HCT116 (cell line): ENCODE results near the gene CRTC1. TPM values are rescaled to one million over a fixed set of nuclear protein-coding genes. Genes with fewer than 3 reads are reported as not detected.

Experiments
- ATAC-seq: fragments of 200-7000 bp; cut with Tn5 transposase; 2 replicates; pipeline ENCODE4 v1.9.1; 2020; ENCODE audit warnings: mild to moderate bottlenecking, moderate library complexity
- BruUV-seq: library from RNA; stranded (reverse); fragments of 400-500 nt; replicated peaks from 2 replicates; lab custom pipeline; 2021; lab: Mats Ljungman, UMichigan
- CTCF ChIA-PET: fragments of 300-600 bp; sonication (Branson Sonifier 250); formaldehyde crosslinking; loops from one replicate; lab custom pipeline; 2021; ENCODE audit warnings: antibody characterized with exemption; lab: Charles Lee
- POLR2A ChIA-PET: fragments of 300-600, 350-600 bp; sonication (Branson Sonifier 250); formaldehyde crosslinking; loops from one replicate; lab custom pipeline; 2021; ENCODE audit warnings: antibody characterized with exemption; lab: Charles Lee
- RAD21 ChIA-PET, 2 experiments: fragments of 300-600 bp; sonication (Branson Sonifier 250); formaldehyde crosslinking; loops; one replicate each; lab custom pipeline; 2023; ENCODE audit warnings: low total read pairs in 2 of 2; ENCODE audit not compliant: uncharacterized antibody in 2 of 2, unreplicated experiment in 2 of 2, low non-redundant PET in 1 of 2; lab: Charles Lee
- DNase-seq: peaks from one replicate; pipeline ENCODE4 v3.0.0-alpha.2; 2010; ENCODE audit warnings: low read depth, low spot score
- H2AFZ ChIP-seq: fragments of 200-600 bp; shearing (Covaris generic), sonication (generic); 2 replicates; pipeline ENCODE4 v1.6.1; 2017; ENCODE audit warnings: low read depth, mixed run types, mixed read lengths, antibody characterized with exemption, low read length; ENCODE audit not compliant: poor library complexity, severe bottlenecking
- H3K27ac ChIP-seq: 2 replicates; pipeline ENCODE4 v1.5.1; 2012; ENCODE audit warnings: low read depth, low read length
- H3K27me3 ChIP-seq: fragments of 200-600 bp; sonication (generic); 2 replicates; pipeline ENCODE4 v1.6.1; 2016; ENCODE audit warnings: mixed run types, low read length, mixed read lengths; ENCODE audit not compliant: insufficient read depth
- H3K36me3 ChIP-seq, 2 experiments: fragments of 200-500 bp in 1 of 2; fragments of 200-600 bp in 1 of 2; sonication (Bioruptor generic) in 1 of 2; sonication (generic) in 1 of 2; 2 replicates each; pipeline versions ENCODE4 v1.5.1 to v1.6.1; 2014 to 2016; ENCODE audit warnings: low read length in 2 of 2, inconsistent platforms in 1 of 2, mixed read lengths in 1 of 2, mixed run types in 1 of 2; ENCODE audit not compliant: insufficient read depth in 2 of 2, control insufficient read depth in 1 of 2
- H3K4me1 ChIP-seq, 2 experiments: fragments of 200-600 bp in 1 of 2; sonication (generic) in 1 of 2; 2 replicates each; pipeline versions ENCODE4 v1.5.1 to v1.6.1; 2012 to 2017; ENCODE audit warnings: low read length in 2 of 2, inconsistent platforms in 1 of 2, mild to moderate bottlenecking in 1 of 2, mixed read lengths in 1 of 2, mixed run types in 1 of 2, moderate library complexity in 1 of 2; ENCODE audit not compliant: insufficient read depth in 2 of 2, control insufficient read depth in 1 of 2
- H3K4me2 ChIP-seq: fragments of 200-600 bp; sonication (generic); 2 replicates; pipeline ENCODE4 v1.6.1; 2017; ENCODE audit warnings: mixed run types, low read length, mixed read lengths
- H3K4me3 ChIP-seq, 2 experiments: fragments of 200-600 bp in 1 of 2; sonication (generic) in 1 of 2; replicated peaks in 1 of 2; 2 replicates each; pipeline ENCODE4 v1.5.1; 2011 to 2016; ENCODE audit warnings: low read length in 2 of 2, control low read depth in 1 of 2, low read depth in 1 of 2, mild to moderate bottlenecking in 1 of 2, mixed read lengths in 1 of 2, mixed run types in 1 of 2
- H3K79me2 ChIP-seq: fragments of 200-600 bp; sonication (generic); 2 replicates; pipeline ENCODE4 v1.6.1; 2017; ENCODE audit warnings: mild to moderate bottlenecking, mixed run types, low read length, moderate library complexity, mixed read lengths; ENCODE audit not compliant: insufficient read depth
- H3K9ac ChIP-seq: fragments of 200-600 bp; sonication (generic); 2 replicates; pipeline ENCODE4 v1.6.1; 2016; ENCODE audit warnings: low read length, mixed read lengths
- H3K9me2 ChIP-seq: fragments of 200-600 bp; sonication (generic), shearing (Covaris generic); 2 replicates; pipeline ENCODE4 v1.6.1; 2017; ENCODE audit warnings: mixed run types, mild to moderate bottlenecking, moderate library complexity; ENCODE audit not compliant: insufficient read depth
- H3K9me3 ChIP-seq, 2 experiments: fragments of 200-500 bp in 1 of 2; fragments of 200-600 bp in 1 of 2; sonication (Bioruptor generic) in 1 of 2; sonication (generic) in 1 of 2; 2 replicates each; pipeline ENCODE4 v1.6.1; 2014 to 2017; ENCODE audit warnings: low read length in 2 of 2, mixed read lengths in 2 of 2, inconsistent platforms in 1 of 2, low read depth in 1 of 2, mild to moderate bottlenecking in 1 of 2, mixed run types in 1 of 2, moderate library complexity in 1 of 2; ENCODE audit not compliant: control insufficient read depth in 1 of 2, insufficient read depth in 1 of 2
- H4K20me1 ChIP-seq: fragments of 200-600 bp; sonication (generic), shearing (Covaris generic); 2 replicates; pipeline ENCODE4 v1.6.1; 2017; ENCODE audit warnings: mixed run types, mild to moderate bottlenecking, moderate library complexity; ENCODE audit not compliant: insufficient read depth
- POLR2A ChIP-seq: IDR thresholded peaks from 2 replicates; pipeline ENCODE4 v1.7.0; 2011; ENCODE audit warnings: borderline replicate concordance; ENCODE audit not compliant: insufficient read depth, insufficient read length; ENCODE audit errors: extremely low read depth
- POLR2AphosphoS5 ChIP-seq: IDR thresholded peaks from 2 replicates; pipeline ENCODE4 v1.6.1; 2011; ENCODE audit warnings: mild to moderate bottlenecking, low read depth, low read length, moderate library complexity
- REST ChIP-seq: IDR thresholded peaks from 2 replicates; pipeline ENCODE4 v1.6.1; 2012; ENCODE audit warnings: low read depth
- ZFX ChIP-seq: fragments of 450-650 bp; IDR thresholded peaks from 2 replicates; pipeline ENCODE4 v1.6.1; 2017
- intact Hi-C: fragments of 100-400 bp; cut with micrococcal nuclease; formaldehyde crosslinking; loops from 2 replicates; pipeline ENCODE4 v1.10.0; 2022
- total RNA-seq: library from RNA; stranded (reverse); gene quantifications from one replicate; pipeline ENCODE4 v1.2.1, GENCODE V29; 2021; ENCODE audit not compliant: unreplicated experiment
- TF ChIP-seq, protein P1 (sequence below): IDR thresholded peaks from 2 replicates; pipeline ENCODE4 v1.6.1; 2011; ENCODE audit warnings: mild to moderate bottlenecking, low read length, moderate library complexity; ENCODE audit not compliant: insufficient replicate concordance; ENCODE audit errors: extremely low read depth

Gene CRTC1
- total RNA-seq, 1 experiment from 2014 or later: 14.9 TPM

GRCh38 chr19:18746401-18747325, 63.2 kb downstream of the CRTC1 start:
- Histone ChIP-seq H3K9me3 (no peaks in the 10 kb centered on the region), H3K9ac (no peak overlapping the region), H2AFZ (no peak overlapping the region), H3K9me2 (no peaks in the 10 kb centered on the region), H3K4me3 (no peak overlapping the region), H3K4me2 (no peak overlapping the region), H3K36me3 (peaks cover 0 to 5% of the 10 kb centered on the region in 2 experiments; a peak in 1 of 4 replicates), H4K20me1 (no peaks in the 10 kb centered on the region), H3K79me2 (no peaks in the 10 kb centered on the region), H3K27me3 (no peaks in the 10 kb centered on the region), H3K27ac (no peak overlapping the region), H3K4me1 (no peaks in the 10 kb centered on the region; a peak in 2 of 4 replicates)
- intact Hi-C loops: no loop called here
- BruUV-seq: no TSS peak
- ATAC-seq (no peak), DNase-seq (no peak)
- no peak for TF ChIP-seq POLR2A
- no peak for TF ChIP-seq ZFX
- no peak for TF ChIP-seq REST
- no peak for TF ChIP-seq POLR2AphosphoS5
- TF ChIP-seq, protein P1, sequence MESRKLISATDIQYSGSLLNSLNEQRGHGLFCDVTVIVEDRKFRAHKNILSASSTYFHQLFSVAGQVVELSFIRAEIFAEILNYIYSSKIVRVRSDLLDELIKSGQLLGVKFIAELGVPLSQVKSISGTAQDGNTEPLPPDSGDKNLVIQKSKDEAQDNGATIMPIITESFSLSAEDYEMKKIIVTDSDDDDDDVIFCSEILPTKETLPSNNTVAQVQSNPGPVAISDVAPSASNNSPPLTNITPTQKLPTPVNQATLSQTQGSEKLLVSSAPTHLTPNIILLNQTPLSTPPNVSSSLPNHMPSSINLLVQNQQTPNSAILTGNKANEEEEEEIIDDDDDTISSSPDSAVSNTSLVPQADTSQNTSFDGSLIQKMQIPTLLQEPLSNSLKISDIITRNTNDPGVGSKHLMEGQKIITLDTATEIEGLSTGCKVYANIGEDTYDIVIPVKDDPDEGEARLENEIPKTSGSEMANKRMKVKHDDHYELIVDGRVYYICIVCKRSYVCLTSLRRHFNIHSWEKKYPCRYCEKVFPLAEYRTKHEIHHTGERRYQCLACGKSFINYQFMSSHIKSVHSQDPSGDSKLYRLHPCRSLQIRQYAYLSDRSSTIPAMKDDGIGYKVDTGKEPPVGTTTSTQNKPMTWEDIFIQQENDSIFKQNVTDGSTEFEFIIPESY: no peak
- ChIA-PET CTCF (no interaction called here), POLR2A (interaction anchor here (0.6 kb wide), 1 partner anchor 31 kb away, joined by 4 read pairs; no protein-coding TSS in a partner anchor), RAD21 (no interaction called here)
